Gastrocnemius medialis (tissue), 4 donors: Measurements from ENCODE around the gene PBX4. TPM values are rescaled to one million over a fixed set of nuclear protein-coding genes. Genes with fewer than 3 reads are reported as not detected.

ENCODE experiments used
- ATAC-seq, 2 donors: fragments of 150-250 bp; one replicate each; pipeline ENCODE4 v1.9.1; 2016
- DNase-seq, 2 donors: peaks; one replicate each; pipeline ENCODE4 v3.0.0-alpha.2; 2019
- H3K27ac ChIP-seq, 4 donors: fragments of 200-600 bp; sonication (generic); 1 replicate in 1 of 4; 2 replicates in 3 of 4; pipeline ENCODE4 v1.5.1; 2016 to 2018; ENCODE audit warnings: mild to moderate bottlenecking in 2 of 4, moderate library complexity in 1 of 4
- H3K27me3 ChIP-seq, 3 donors: fragments of 200-600 bp; sonication (generic) in 2 of 3; 1 replicate in 1 of 3; 2 replicates in 2 of 3; pipeline versions ENCODE4 v1.5.1 to v1.6.0; 2016 to 2019; ENCODE audit warnings: mild to moderate bottlenecking in 1 of 3, moderate library complexity in 1 of 3
- H3K36me3 ChIP-seq, 2 donors: fragments of 200-600 bp; sonication (generic) in 1 of 2; one replicate each; pipeline ENCODE4 v1.5.1; 2017 to 2018
- H3K4me1 ChIP-seq, 2 donors: fragments of 200-600 bp; sonication (generic) in 1 of 2; one replicate each; pipeline ENCODE4 v1.5.1; 2016 to 2017; ENCODE audit warnings: mild to moderate bottlenecking in 2 of 2
- H3K4me3 ChIP-seq, 4 donors: fragments of 200-600 bp; sonication (generic) in 3 of 4; 1 replicate in 1 of 4; 2 replicates in 3 of 4; pipeline ENCODE4 v1.5.1; 2016 to 2019; ENCODE audit warnings: mild to moderate bottlenecking in 2 of 4
- H3K9me3 ChIP-seq, 3 donors: fragments of 200-600 bp; sonication (generic) in 2 of 3; 1 replicate in 1 of 3; 2 replicates in 2 of 3; pipeline ENCODE4 v1.5.1; 2016 to 2019
- POLR2A ChIP-seq, 2 donors: fragments of 450-650 bp; IDR thresholded peaks; one replicate each; pipeline ENCODE4 v1.6.1; 2017; ENCODE audit warnings: antibody characterized with exemption in 2 of 2, mild to moderate bottlenecking in 2 of 2, moderate library complexity in 2 of 2
- in situ Hi-C, 4 donors: fragments of 200-750 bp; cut with MboI; loops; one replicate each; pipeline versions ENCODE4 v1.15.0 to v1.8.0; 2017; ENCODE audit warnings: low sequenced_read_pairs in 4 of 4
- intact Hi-C: fragments of 100-400 bp; cut with DNase I; formaldehyde crosslinking; loops from one replicate; pipeline ENCODE4 v1.15.1; 2023; ENCODE audit warnings: low total_unique reads
- total RNA-seq, 4 donors: library from RNA; depleted of rRNA; stranded (reverse); fragments of >200 nt; gene quantifications; one replicate each; pipeline versions ENCODE4 v1.1.0 to v1.2.3, GENCODE V29; 2016
- TF ChIP-seq, protein P1 (sequence below), 5 experiments: fragments of 450-650 bp in 3 of 5; fragments of 200-600 bp in 2 of 5; sonication (generic) in 2 of 5; IDR thresholded peaks in 4 of 5; conservative IDR thresholded peaks in 1 of 5; 1 replicate in 4 of 5; 2 replicates in 1 of 5; pipeline ENCODE4 v1.5.1; 2016 to 2019; ENCODE audit warnings: antibody characterized with exemption in 5 of 5, mild to moderate bottlenecking in 3 of 5, moderate library complexity in 3 of 5

Gene PBX4
- total RNA-seq, 4 donors from 2014 or later = not detected

DNA sequence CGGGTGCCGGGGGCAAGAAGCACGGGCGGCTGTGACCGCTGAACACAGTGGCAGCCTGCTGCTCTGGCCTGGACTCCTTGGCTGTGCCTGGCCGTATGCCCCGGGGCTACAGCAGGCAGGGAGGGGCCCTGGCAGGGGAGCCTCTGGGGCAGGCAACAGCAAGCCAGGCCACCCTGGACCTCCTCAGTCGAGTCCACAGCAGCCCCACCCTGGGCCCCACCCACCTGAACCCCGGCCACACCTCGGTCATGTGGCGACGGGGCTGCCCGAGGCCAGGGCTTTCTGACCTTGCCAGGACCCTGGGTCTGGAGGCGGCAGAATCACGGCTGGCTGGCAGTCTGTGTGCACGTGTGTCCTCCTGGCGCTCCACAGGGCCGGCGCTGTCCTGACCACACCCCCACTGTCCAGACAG lies 71.7 kb downstream of the PBX4 start:
- Histone ChIP-seq H3K27ac (no peak overlapping the region), H3K36me3 (no peaks in the 10 kb centered on the region), H3K4me1 (no peaks in the 10 kb centered on the region), H3K27me3 (peaks cover 34 to 43% (median 35%) of the 10 kb centered on the region in 3 donors), H3K9me3 (no peaks in the 10 kb centered on the region), H3K4me3 (no peak overlapping the region)
- TF ChIP-seq, protein P1, sequence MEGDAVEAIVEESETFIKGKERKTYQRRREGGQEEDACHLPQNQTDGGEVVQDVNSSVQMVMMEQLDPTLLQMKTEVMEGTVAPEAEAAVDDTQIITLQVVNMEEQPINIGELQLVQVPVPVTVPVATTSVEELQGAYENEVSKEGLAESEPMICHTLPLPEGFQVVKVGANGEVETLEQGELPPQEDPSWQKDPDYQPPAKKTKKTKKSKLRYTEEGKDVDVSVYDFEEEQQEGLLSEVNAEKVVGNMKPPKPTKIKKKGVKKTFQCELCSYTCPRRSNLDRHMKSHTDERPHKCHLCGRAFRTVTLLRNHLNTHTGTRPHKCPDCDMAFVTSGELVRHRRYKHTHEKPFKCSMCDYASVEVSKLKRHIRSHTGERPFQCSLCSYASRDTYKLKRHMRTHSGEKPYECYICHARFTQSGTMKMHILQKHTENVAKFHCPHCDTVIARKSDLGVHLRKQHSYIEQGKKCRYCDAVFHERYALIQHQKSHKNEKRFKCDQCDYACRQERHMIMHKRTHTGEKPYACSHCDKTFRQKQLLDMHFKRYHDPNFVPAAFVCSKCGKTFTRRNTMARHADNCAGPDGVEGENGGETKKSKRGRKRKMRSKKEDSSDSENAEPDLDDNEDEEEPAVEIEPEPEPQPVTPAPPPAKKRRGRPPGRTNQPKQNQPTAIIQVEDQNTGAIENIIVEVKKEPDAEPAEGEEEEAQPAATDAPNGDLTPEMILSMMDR (IDR thresholded peaks at IDR 0.05 in 4 of 5, conservative IDR thresholded peaks at IDR 0.05 in 1 of 5) = no peak
- no peak for TF ChIP-seq POLR2A (IDR thresholded peaks at IDR 0.05)
- no peak for DNase-seq
- ATAC-seq = no peak
- intact Hi-C loops = no loop called here
- in situ Hi-C loops = loop anchor here in 3 of 4 donors (25.0 kb wide), 2 partner anchors 391 to 416 kb away; no protein-coding TSS in a partner anchor

DNA sequence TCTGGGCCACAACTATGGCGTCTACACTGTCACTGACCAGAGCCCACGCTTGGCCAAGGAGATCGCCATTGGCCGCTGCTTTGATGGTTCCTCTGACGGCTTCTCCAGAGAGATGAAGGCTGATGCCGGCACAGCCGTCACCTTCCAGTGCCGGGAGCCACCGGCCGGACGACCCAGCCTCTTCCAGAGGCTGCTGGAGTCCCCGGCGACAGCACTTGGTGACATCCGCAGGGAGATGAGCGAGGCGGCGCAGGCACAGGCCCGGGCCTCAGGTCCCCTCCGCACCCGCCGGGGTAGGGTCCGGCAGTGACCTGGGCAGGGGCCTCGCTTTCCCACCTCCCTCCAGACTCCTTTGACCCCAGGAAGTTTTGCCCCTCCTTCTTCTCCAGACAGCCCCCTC lies 72.8 kb downstream of the PBX4 start:
- ATAC-seq (no peak), DNase-seq (no peak)
- Histone ChIP-seq H3K27ac (no peak overlapping the region), H3K4me1 (no peaks in the 10 kb centered on the region), H3K27me3 (peaks cover 43 to 53% (median 44%) of the 10 kb centered on the region in 3 donors), H3K36me3 (no peaks in the 10 kb centered on the region), H3K4me3 (no peak overlapping the region), H3K9me3 (no peaks in the 10 kb centered on the region)
- in situ Hi-C loops (loop anchor here in 3 of 4 donors (25.0 kb wide), 2 partner anchors 392 to 417 kb away; no protein-coding TSS in a partner anchor), intact Hi-C loops (no loop called here)
- TF ChIP-seq, protein P1 (IDR thresholded peaks at IDR 0.05 in 4 of 5, conservative IDR thresholded peaks at IDR 0.05 in 1 of 5) = no peak
- no peak for TF ChIP-seq POLR2A (IDR thresholded peaks at IDR 0.05)

DNA sequence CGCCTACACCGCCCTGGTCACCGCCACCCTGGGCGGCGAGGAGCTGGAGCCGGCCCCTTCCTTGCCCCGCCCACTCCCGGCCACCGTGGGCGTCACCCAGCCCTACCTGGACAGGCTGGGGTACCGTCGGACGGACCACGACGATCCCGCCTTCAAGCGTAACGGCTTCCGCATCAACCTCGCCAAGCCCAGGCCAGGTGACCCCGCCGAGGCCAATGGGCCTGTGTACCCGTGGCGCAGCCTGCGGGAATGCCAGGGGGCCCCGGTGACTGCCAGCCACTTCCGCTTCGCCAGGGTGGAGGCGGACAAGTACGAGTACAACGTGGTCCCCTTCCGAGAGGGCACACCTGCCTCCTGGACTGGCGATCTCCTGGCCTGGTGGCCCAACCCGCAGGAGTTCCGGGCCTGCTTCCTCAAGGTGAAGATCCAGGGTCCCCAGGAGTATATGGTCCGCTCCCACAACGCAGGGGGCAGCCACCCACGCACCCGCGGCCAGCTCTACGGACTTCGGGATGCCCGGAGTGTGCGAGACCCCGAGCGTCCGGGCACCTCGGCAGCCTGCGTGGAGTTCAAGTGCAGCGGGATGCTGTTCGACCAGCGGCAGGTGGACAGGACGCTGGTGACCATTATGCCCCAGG lies 73.4 kb downstream of the PBX4 start:
- H3K4me3 ChIP-seq = no peak overlapping the region
- H3K27me3 ChIP-seq = peaks cover 46 to 60% (median 49%) of the 10 kb centered on the region in 3 donors
- H3K4me1 ChIP-seq = no peaks in the 10 kb centered on the region
- DNase-seq (no peak), ATAC-seq (no peak)
- H3K27ac ChIP-seq = no peak overlapping the region
- TF ChIP-seq, protein P1 (IDR thresholded peaks at IDR 0.05 in 4 of 5, conservative IDR thresholded peaks at IDR 0.05 in 1 of 5) = no peak
- TF ChIP-seq POLR2A (IDR thresholded peaks at IDR 0.05) = no peak
- in situ Hi-C loops = loop anchor here in 3 of 4 donors (25.0 kb wide), 2 partner anchors 392 to 417 kb away; no protein-coding TSS in a partner anchor
- H3K36me3 ChIP-seq = no peaks in the 10 kb centered on the region
- no peaks in the 10 kb centered on the region for H3K9me3 ChIP-seq
- intact Hi-C loops = no loop called here

DNA sequence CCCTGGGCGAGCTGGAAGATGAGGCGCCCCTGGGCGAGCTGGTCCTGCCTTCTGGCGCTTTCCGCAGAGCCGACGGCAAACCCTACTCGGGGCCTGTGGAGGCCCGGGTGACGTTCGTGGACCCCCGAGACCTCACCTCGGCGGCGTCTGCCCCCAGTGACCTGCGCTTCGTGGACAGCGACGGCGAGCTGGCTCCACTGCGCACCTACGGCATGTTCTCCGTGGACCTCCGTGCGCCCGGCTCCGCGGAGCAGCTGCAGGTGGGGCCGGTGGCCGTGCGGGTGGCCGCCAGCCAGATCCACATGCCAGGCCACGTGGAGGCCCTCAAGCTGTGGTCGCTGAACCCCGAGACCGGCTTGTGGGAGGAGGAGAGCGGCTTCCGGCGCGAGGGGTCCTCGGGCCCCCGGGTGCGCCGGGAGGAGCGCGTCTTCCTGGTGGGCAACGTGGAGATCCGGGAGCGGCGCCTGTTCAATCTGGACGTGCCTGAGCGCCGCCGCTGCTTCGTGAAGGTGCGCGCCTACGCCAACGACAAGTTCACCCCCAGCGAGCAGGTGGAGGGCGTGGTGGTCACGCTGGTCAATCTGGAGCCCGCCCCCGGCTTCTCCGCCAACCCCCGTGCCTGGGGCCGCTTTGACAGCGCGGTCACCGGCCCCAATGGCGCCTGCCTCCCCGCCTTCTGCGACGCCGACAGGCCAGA lies 74.1 kb downstream of the PBX4 start:
- Histone ChIP-seq H3K9me3 (no peaks in the 10 kb centered on the region), H3K36me3 (no peaks in the 10 kb centered on the region), H3K27me3 (peaks cover 46 to 64% (median 50%) of the 10 kb centered on the region in 3 donors), H3K4me1 (no peaks in the 10 kb centered on the region), H3K27ac (no peak overlapping the region), H3K4me3 (no peak overlapping the region)
- ATAC-seq = no peak
- in situ Hi-C loops (loop anchor here in 3 of 4 donors (25.0 kb wide), 2 partner anchors 393 to 418 kb away; no protein-coding TSS in a partner anchor), intact Hi-C loops (no loop called here)
- DNase-seq = no peak
- TF ChIP-seq POLR2A (IDR thresholded peaks at IDR 0.05) = no peak
- TF ChIP-seq, protein P1 (IDR thresholded peaks at IDR 0.05 in 4 of 5, conservative IDR thresholded peaks at IDR 0.05 in 1 of 5) = no peak
